ENCODE results near the gene SPARCL1.

- no peak for TF ChIP-seq EZH2 (IDR thresholded peaks at IDR 0.05; ENCODE audit: borderline replicate concordance)
- no peak for TF ChIP-seq CTCF (IDR thresholded peaks at IDR 0.05; ENCODE audit: poor library complexity)
Observed at GRCh38 chr4:87545052-87545451, 15.9 kb upstream of the SPARCL1 start.

Data from hepatocyte (in vitro differentiated cells).